KMS-11 (cell line): ENCODE measurements around the gene PPIL6.

Source experiments
- H2AFZ ChIP-seq: fragments of 200-600 bp; sonication (generic); 2 replicates; pipeline ENCODE4 v1.6.1; 2016; ENCODE audit warnings: antibody characterized with exemption, mixed run types, low read depth
- H3K27ac ChIP-seq: fragments of 200-600 bp; sonication (generic); 2 replicates; pipeline ENCODE4 v1.6.1; 2016; ENCODE audit warnings: mild to moderate bottlenecking, mixed run types
- H3K27me3 ChIP-seq: fragments of 200-600 bp; sonication (generic); 2 replicates; pipeline ENCODE4 v1.6.1; 2017; ENCODE audit warnings: mild to moderate bottlenecking, low read depth, mixed run types, moderate library complexity; ENCODE audit not compliant: insufficient read depth
- H3K36me3 ChIP-seq: fragments of 200-600 bp; sonication (generic); 2 replicates; pipeline ENCODE4 v1.6.1; 2017; ENCODE audit warnings: mild to moderate bottlenecking, mixed run types; ENCODE audit not compliant: insufficient read depth
- H3K4me1 ChIP-seq: fragments of 200-600 bp; sonication (generic); 2 replicates; pipeline ENCODE4 v1.6.1; 2016; ENCODE audit warnings: mild to moderate bottlenecking, low read depth, mixed run types; ENCODE audit not compliant: poor library complexity, severe bottlenecking
- H3K4me2 ChIP-seq: fragments of 200-600 bp; sonication (generic); 2 replicates; pipeline ENCODE4 v1.7.0; 2016; ENCODE audit warnings: mild to moderate bottlenecking, mixed run types
- H3K4me3 ChIP-seq: fragments of 200-600 bp; sonication (generic); IDR thresholded peaks from 2 replicates; pipeline ENCODE4 v1.6.1; 2017; ENCODE audit warnings: low read depth, low read length, mixed read lengths; ENCODE audit not compliant: insufficient read depth
- H3K79me2 ChIP-seq: fragments of 200-600 bp; sonication (generic); 2 replicates; pipeline ENCODE4 v1.6.1; 2016; ENCODE audit warnings: low read depth, mixed run types; ENCODE audit not compliant: insufficient read depth
- H3K9ac ChIP-seq: fragments of 200-600 bp; sonication (generic); 2 replicates; pipeline ENCODE4 v1.6.1; 2016; ENCODE audit warnings: mild to moderate bottlenecking, mixed run types
- H4K20me1 ChIP-seq: fragments of 200-600 bp; sonication (generic); 2 replicates; pipeline ENCODE4 v1.6.1; 2016; ENCODE audit warnings: mild to moderate bottlenecking, mixed run types; ENCODE audit not compliant: insufficient read depth
- TF ChIP-seq, protein P1 (sequence below): fragments of 200-600 bp; sonication (generic); conservative IDR thresholded peaks from 2 replicates; pipeline ENCODE4 v1.6.1; 2017; ENCODE audit warnings: low read depth, mild to moderate bottlenecking, antibody characterized with exemption, low read length, moderate library complexity, mixed read lengths

The PPIL6 gene

DNA sequence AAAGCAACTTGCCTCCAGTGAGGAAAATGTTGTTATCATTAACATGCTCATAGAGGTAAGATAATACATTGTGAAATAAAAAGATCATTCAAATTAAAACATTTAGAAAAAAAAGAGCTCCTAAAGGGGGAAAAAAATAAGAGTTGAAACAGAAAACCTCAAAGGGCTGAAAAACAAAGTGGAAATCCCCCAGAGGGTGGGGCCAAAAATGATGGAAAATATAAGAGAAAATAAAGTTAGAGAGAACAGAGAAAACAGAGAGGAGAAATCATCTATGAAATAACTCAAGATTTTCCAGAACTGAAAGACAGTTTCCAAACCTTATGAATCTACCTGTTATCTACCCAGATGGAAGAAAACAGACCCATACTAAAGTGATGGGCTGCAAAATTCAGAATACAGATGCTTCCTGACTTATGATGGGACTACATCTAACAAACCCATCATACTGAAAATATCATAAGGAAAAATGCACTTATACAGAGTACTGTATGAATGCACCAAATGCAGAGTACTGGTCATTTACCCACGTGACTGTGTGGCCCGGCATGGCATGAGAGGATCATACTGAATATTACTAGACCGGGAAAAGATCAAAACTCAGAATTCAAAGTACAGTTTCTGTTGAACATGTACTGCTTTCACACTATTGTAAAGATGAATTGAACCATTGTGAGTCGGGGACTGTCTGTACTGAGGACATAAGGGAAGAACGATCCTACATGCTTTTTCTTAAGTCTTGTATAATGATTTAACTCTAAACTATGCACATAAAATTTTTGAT lies 38.6 kb upstream of the PPIL6 start:
- Histone ChIP-seq H3K79me2 (peaks cover 64% of the 10 kb centered on the region), H4K20me1 (no peaks in the 10 kb centered on the region), H3K27me3 (no peaks in the 10 kb centered on the region), H3K27ac (no peak overlapping the region), H2AFZ (no peak overlapping the region), H3K4me2 (peak overlapping the region; percentile 50), H3K4me1 (peaks cover 60% of the 10 kb centered on the region), H3K4me3 (no peak overlapping the region), H3K36me3 (no peaks in the 10 kb centered on the region), H3K9ac (no peak overlapping the region)
- TF ChIP-seq, protein P1, sequence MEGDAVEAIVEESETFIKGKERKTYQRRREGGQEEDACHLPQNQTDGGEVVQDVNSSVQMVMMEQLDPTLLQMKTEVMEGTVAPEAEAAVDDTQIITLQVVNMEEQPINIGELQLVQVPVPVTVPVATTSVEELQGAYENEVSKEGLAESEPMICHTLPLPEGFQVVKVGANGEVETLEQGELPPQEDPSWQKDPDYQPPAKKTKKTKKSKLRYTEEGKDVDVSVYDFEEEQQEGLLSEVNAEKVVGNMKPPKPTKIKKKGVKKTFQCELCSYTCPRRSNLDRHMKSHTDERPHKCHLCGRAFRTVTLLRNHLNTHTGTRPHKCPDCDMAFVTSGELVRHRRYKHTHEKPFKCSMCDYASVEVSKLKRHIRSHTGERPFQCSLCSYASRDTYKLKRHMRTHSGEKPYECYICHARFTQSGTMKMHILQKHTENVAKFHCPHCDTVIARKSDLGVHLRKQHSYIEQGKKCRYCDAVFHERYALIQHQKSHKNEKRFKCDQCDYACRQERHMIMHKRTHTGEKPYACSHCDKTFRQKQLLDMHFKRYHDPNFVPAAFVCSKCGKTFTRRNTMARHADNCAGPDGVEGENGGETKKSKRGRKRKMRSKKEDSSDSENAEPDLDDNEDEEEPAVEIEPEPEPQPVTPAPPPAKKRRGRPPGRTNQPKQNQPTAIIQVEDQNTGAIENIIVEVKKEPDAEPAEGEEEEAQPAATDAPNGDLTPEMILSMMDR: no peak

DNA sequence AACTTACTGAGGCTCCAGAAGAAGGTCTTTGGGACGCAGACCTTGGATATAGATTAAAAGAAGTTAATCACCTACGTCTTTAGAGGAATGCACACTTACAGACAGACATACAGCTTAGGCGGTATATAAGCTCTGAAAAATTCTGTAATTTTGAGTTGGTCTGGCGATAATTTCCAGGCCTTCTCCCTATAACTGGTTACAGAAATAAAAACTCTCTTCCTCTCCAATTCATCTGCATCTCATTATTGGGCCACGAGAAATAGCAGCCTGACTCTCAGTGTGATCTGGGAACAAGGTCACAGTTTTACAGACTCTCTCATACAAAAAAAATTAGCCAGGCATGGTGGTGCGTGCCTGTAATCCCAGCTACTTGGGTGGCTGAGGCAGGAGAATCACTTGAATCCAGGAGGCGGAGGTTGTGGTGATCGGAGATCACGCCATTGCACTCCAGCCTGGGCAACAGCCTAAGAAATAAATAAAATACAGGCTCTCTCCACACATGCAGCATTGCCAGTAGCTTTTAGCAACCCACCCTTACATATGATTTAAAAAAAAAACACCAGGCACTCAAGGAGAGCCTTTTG lies 37.9 kb upstream of the PPIL6 start:
- H3K4me2 ChIP-seq: peak overlapping the region; percentile 50
- H2AFZ ChIP-seq: no peak overlapping the region
- H3K79me2 ChIP-seq: peaks cover 64% of the 10 kb centered on the region
- TF ChIP-seq, protein P1: no peak
- no peak overlapping the region for H3K9ac ChIP-seq
- H3K36me3 ChIP-seq: no peaks in the 10 kb centered on the region
- H3K4me3 ChIP-seq: no peak overlapping the region
- H3K27ac ChIP-seq: no peak overlapping the region
- no peaks in the 10 kb centered on the region for H3K27me3 ChIP-seq
- H4K20me1 ChIP-seq: no peaks in the 10 kb centered on the region
- H3K4me1 ChIP-seq: peaks cover 57% of the 10 kb centered on the region

DNA sequence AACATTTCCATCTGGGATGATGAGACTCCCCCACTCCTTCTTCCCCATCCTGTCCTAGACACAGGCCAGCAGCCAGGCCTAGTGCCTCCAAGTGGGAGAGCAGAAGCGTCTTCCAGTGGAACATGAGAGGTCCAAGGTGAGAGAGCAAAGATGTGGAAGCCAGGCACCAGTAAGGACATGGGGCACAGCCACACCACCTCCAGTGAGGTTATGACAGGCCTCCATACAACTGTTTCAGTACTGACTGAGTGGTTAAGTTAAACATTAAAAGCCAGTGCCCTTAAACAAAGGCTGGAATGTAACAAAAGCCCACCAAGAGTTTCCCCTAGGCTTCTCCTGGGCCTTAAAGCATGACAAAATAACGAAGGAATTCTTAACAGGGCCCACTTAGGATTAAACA lies 37.3 kb upstream of the PPIL6 start:
- Histone ChIP-seq H3K4me1 (peaks cover 57% of the 10 kb centered on the region), H3K27me3 (no peaks in the 10 kb centered on the region), H2AFZ (no peak overlapping the region), H3K27ac (no peak overlapping the region), H3K4me3 (no peak overlapping the region), H3K4me2 (no peak overlapping the region), H4K20me1 (no peaks in the 10 kb centered on the region), H3K36me3 (no peaks in the 10 kb centered on the region), H3K79me2 (peaks cover 64% of the 10 kb centered on the region), H3K9ac (no peak overlapping the region)
- TF ChIP-seq, protein P1: no peak

DNA sequence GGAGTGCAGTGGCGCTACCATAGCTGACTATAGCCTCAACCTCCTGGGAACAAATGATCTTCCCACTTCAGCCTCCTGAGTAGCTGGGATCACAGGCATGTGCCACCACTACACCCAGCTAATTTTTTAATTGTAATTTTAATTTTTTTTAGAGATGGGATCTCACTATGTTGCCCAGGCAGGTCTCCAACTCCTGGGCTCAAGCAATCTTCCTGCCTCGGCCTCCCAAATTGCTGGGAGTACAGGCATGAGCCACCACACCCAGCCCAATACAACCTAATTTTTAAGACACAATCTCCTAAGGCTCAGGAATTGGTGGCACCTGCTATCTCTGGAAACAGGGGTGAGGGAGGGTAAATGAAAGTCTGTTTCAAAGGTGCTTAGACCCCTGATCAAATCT lies 36.8 kb upstream of the PPIL6 start:
- Histone ChIP-seq H4K20me1 (no peaks in the 10 kb centered on the region), H3K36me3 (no peaks in the 10 kb centered on the region), H3K4me2 (no peak overlapping the region), H2AFZ (no peak overlapping the region), H3K4me3 (no peak overlapping the region), H3K27ac (no peak overlapping the region), H3K9ac (no peak overlapping the region), H3K27me3 (no peaks in the 10 kb centered on the region), H3K79me2 (peaks cover 58% of the 10 kb centered on the region), H3K4me1 (peaks cover 57% of the 10 kb centered on the region)
- TF ChIP-seq, protein P1: no peak
